ENCODE data around the gene GPR183.

DNA sequence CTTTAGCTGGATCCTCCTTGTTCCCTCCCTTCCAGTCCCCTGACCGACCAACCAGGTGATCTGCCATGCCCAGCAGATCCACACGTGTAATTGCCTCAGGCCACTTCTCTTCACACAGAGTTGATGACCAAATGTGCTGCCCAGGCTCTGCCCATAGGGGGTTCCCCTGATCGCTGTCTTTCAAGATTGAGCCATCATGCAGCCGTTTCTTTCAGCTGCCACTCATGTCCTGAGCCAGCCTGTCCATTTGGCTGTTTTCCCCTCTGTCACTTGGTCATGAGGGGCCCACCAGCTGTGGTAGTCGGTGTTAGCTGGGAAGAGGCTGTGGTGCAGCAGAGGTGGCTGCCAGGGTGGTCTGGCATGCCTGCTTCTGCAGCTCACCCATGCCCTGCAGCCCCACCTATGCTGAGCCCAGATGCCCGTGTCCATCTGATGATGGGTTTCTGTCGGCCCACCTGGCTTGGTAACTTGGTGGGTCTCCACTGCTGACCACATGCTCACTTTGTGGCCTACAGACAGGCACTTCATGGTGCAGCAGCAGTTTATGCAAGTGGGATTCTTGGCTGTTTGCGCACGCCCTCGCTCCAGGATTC, 35.6 kb upstream of the GPR183 start:
- TF ChIP-seq, protein P1, sequence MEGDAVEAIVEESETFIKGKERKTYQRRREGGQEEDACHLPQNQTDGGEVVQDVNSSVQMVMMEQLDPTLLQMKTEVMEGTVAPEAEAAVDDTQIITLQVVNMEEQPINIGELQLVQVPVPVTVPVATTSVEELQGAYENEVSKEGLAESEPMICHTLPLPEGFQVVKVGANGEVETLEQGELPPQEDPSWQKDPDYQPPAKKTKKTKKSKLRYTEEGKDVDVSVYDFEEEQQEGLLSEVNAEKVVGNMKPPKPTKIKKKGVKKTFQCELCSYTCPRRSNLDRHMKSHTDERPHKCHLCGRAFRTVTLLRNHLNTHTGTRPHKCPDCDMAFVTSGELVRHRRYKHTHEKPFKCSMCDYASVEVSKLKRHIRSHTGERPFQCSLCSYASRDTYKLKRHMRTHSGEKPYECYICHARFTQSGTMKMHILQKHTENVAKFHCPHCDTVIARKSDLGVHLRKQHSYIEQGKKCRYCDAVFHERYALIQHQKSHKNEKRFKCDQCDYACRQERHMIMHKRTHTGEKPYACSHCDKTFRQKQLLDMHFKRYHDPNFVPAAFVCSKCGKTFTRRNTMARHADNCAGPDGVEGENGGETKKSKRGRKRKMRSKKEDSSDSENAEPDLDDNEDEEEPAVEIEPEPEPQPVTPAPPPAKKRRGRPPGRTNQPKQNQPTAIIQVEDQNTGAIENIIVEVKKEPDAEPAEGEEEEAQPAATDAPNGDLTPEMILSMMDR (IDR thresholded peaks at IDR 0.05), result no peak
- TF ChIP-seq POLR2AphosphoS5 (IDR thresholded peaks at IDR 0.05; ENCODE audit: insufficient read depth in 1 of 2, low read depth in 1 of 2) (no peak), POLR2A (IDR thresholded peaks at IDR 0.05) (no peak)

All from vagina (tissue), 2 donors.